ENCODE results near the gene CASP10. TPM values are rescaled to one million over a fixed set of nuclear protein-coding genes. Genes with fewer than 3 reads are reported as not detected.

Gene CASP10
- total and polyA plus RNA-seq, 9 of the 15 experiments (the other 6 are each of a cell fraction or from before 2014, with no cell fraction given): 7.1 to 20.4 (median 10.8) TPM

DNA sequence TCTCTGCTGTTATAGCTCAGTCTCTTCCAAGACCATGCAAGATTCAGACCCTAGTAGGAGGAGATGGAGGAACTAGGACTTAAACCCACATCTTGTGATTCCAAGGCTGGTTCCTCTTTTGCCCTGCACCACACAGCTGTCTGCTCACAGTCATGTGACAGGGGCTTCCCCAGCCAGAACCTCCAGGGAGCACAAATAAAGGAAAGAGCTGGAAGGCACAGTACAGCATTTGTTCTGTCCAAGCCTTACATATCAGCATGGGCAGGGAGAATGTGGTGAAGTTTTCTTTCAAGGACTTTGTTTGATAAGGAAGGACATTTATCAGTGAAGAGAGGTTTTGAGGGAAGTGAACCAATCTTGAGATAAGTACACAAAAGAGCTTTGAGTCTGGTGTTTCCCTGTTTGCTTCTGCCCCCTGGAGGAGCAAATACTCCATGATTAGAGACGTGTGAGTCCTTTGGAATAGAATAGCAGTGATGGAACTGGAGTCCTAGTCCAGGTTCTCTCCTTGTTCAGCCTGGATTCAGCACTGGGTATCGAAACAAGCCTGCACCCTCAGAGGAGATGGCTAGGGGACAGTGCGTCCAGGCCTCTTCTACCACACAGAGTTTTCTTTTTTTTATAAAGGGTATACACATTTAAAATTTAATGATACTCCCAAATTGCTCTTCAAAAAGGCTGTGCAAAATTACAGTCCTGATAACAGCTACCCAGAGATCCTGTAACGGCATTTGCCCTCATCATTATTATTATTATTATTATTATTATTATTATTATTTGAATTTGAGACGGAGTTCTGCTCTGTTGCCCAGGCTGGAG lies 24.6 kb upstream of the CASP10 start (continued):
- TF ChIP-seq MCM3 (IDR thresholded peaks at IDR 0.05): no peak
- TF ChIP-seq SLC30A9 (CRISPR knock-in tag; IDR thresholded peaks at IDR 0.05): no peak
- no peak for TF ChIP-seq POLR3A (IDR thresholded peaks at IDR 0.05; ENCODE audit: borderline replicate concordance, extremely low read depth, insufficient read depth, insufficient read length)
- TF ChIP-seq ZNF511 (CRISPR knock-in tag; IDR thresholded peaks at IDR 0.05): no peak
- no peak for TF ChIP-seq SREBF2 (CRISPR knock-in tag; IDR thresholded peaks at IDR 0.05)
- TF ChIP-seq ZNF444 (CRISPR knock-in tag; IDR thresholded peaks at IDR 0.05): no peak
- no peak for TF ChIP-seq SRSF1 (IDR thresholded peaks at IDR 0.05; ENCODE audit: low read depth, low read length)
- TF ChIP-seq BHLHE40 (IDR thresholded peaks at IDR 0.05; ENCODE audit: low read length): peak; percentile 74
- TF ChIP-seq MYNN (IDR thresholded peaks at IDR 0.05): peak; percentile 57; the same call in 1 of the 2 replicates
- TF ChIP-seq MYNN (CRISPR knock-in tag; IDR thresholded peaks at IDR 0.05): no peak
- 0 out of 2 replicates have a peak, but pooled peaks have one; percentile 46 for TF ChIP-seq ZNF644 (tag; IDR thresholded peaks at IDR 0.05; ENCODE audit: low read depth)
- TF ChIP-seq TCF15 (CRISPR knock-in tag; IDR thresholded peaks at IDR 0.05): no peak
- no peak for TF ChIP-seq BACH1 (tag; IDR thresholded peaks at IDR 0.05)
- TF ChIP-seq LEF1 (IDR thresholded peaks at IDR 0.05): peak; percentile 29; the same call in 1 of the 2 replicates
- TF ChIP-seq KHSRP (IDR thresholded peaks at IDR 0.05): no peak
- TF ChIP-seq ADNP (tag; IDR thresholded peaks at IDR 0.05): 0 out of 2 replicates have a peak, but pooled peaks have one; percentile 37
- no peak for TF ChIP-seq CXXC5 (CRISPR knock-in tag; IDR thresholded peaks at IDR 0.05)
- TF ChIP-seq POLR2G (IDR thresholded peaks at IDR 0.05; ENCODE audit: low read depth, low read length): no peak
- peak; percentile 63 for TF ChIP-seq DACH1 (IDR thresholded peaks at IDR 0.05; ENCODE audit: partially characterized antibody)
- TF ChIP-seq, protein P1, sequence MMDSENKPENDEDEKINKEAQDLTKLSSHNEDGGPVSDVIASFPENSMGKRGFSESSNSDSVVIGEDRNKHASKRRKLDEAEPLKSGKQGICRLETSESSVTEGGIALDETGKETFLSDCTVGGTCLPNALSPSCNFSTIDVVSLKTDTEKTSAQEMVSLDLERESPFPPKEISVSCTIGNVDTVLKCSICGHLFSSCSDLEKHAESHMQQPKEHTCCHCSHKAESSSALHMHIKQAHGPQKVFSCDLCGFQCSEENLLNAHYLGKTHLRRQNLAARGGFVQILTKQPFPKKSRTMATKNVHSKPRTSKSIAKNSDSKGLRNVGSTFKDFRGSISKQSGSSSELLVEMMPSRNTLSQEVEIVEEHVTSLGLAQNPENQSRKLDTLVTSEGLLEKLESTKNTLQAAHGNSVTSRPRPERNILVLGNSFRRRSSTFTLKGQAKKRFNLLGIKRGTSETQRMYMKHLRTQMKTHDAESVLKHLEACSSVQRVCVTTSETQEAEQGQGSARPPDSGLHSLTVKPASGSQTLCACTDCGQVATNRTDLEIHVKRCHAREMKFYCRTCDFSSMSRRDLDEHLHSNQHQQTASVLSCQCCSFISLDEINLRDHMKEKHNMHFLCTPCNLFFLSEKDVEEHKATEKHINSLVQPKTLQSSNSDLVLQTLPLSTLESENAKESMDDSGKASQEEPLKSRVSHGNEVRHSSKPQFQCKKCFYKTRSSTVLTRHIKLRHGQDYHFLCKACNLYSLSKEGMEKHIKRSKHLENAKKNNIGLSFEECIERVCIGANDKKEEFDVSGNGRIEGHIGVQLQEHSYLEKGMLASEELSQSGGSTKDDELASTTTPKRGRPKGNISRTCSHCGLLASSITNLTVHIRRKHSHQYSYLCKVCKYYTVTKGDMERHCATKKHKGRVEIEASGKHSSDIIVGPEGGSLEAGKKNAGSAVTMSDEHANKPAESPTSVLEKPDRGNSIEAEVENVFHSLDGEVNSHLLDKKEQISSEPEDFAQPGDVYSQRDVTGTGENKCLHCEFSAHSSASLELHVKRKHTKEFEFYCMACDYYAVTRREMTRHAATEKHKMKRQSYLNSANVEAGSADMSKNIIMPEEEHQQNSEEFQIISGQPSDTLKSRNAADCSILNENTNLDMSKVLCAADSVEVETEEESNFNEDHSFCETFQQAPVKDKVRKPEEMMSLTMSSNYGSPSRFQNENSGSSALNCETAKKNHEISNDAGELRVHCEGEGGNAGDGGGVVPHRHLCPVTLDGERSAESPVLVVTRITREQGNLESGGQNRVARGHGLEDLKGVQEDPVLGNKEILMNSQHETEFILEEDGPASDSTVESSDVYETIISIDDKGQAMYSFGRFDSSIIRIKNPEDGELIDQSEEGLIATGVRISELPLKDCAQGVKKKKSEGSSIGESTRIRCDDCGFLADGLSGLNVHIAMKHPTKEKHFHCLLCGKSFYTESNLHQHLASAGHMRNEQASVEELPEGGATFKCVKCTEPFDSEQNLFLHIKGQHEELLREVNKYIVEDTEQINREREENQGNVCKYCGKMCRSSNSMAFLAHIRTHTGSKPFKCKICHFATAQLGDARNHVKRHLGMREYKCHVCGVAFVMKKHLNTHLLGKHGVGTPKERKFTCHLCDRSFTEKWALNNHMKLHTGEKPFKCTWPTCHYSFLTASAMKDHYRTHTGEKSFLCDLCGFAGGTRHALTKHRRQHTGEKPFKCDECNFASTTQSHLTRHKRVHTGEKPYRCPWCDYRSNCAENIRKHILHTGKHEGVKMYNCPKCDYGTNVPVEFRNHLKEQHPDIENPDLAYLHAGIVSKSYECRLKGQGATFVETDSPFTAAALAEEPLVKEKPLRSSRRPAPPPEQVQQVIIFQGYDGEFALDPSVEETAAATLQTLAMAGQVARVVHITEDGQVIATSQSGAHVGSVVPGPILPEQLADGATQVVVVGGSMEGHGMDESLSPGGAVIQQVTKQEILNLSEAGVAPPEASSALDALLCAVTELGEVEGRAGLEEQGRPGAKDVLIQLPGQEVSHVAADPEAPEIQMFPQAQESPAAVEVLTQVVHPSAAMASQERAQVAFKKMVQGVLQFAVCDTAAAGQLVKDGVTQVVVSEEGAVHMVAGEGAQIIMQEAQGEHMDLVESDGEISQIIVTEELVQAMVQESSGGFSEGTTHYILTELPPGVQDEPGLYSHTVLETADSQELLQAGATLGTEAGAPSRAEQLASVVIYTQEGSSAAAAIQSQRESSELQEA (IDR thresholded peaks at IDR 0.05; ENCODE audit: low read depth): no peak
- no peak for TF ChIP-seq ZNF121 (CRISPR knock-in tag; conservative IDR thresholded peaks at IDR 0.05)

Data from K562 (cell line).